Esophagus squamous epithelium (tissue), 5 donors: ENCODE measurements around the gene FBP1. TPM values are rescaled to one million over a fixed set of nuclear protein-coding genes. Genes with fewer than 3 reads are reported as not detected.

Source experiments
- DNase-seq: peaks from one replicate; lab custom pipeline; 2025; lab: John Stamatoyannopoulos, UW
- H3K27ac ChIP-seq, 4 donors: fragments of 200-600 bp; sonication (generic); one replicate each; pipeline ENCODE4 v1.5.1; 2016 to 2019; ENCODE audit warnings: mild to moderate bottlenecking in 1 of 4
- H3K27me3 ChIP-seq, 4 donors: fragments of 200-600 bp; sonication (generic); 1 replicate in 3 of 4; 2 replicates in 1 of 4; pipeline versions ENCODE4 v1.5.1 to v1.6.0; 2017 to 2021; ENCODE audit warnings: antibody characterized with exemption in 1 of 4
- H3K36me3 ChIP-seq, 3 donors: fragments of 200-600 bp; sonication (generic); one replicate each; pipeline ENCODE4 v1.5.1; 2016 to 2019
- H3K4me1 ChIP-seq, 3 donors: fragments of 200-600 bp; sonication (generic); one replicate each; pipeline ENCODE4 v1.5.1; 2017 to 2019
- H3K4me3 ChIP-seq, 4 donors: fragments of 200-600 bp; sonication (generic); 1 replicate in 3 of 4; 2 replicates in 1 of 4; pipeline ENCODE4 v1.5.1; 2016 to 2019; ENCODE audit warnings: mild to moderate bottlenecking in 2 of 4, moderate library complexity in 1 of 4
- H3K9me3 ChIP-seq, 3 donors: fragments of 200-600 bp; sonication (generic); one replicate each; pipeline ENCODE4 v1.5.1; 2016 to 2019
- POLR2A ChIP-seq, 4 donors: fragments of 450-650 bp; IDR thresholded peaks; one replicate each; pipeline ENCODE4 v1.6.1; 2017; ENCODE audit warnings: antibody characterized with exemption in 4 of 4, mild to moderate bottlenecking in 4 of 4, moderate library complexity in 3 of 4
- WGBS, 2 donors: methylation state at CpG; one replicate each; pipeline ENCODE4 v1.1.5; 2018; 5-methylcytosine and 5-hydroxymethylcytosine counted together
- intact Hi-C: fragments of 100-400 bp; cut with DNase I; formaldehyde crosslinking; loops from one replicate; pipeline ENCODE4 v1.15.0; 2022
- total RNA-seq, 4 donors: library from RNA; depleted of rRNA; stranded (reverse); fragments of >200 nt; gene quantifications; one replicate each; pipeline ENCODE4 v1.1.0, GENCODE V29; 2016
- TF ChIP-seq, protein P1 (sequence below), 6 experiments: fragments of 450-650 bp in 4 of 6; fragments of 200-600 bp in 2 of 6; sonication (generic) in 2 of 6; IDR thresholded peaks; one replicate each; pipeline ENCODE4 v1.5.1; 2016 to 2019; ENCODE audit warnings: antibody characterized with exemption in 6 of 6, mild to moderate bottlenecking in 4 of 6, moderate library complexity in 4 of 6
- donor health status: DM: yes; HTN: yes; CAD: no.

FBP1 gene
- total RNA-seq, 4 donors from 2014 or later = 0.19 to 3.0 (median 1.7) TPM; not detected in 1

DNA sequence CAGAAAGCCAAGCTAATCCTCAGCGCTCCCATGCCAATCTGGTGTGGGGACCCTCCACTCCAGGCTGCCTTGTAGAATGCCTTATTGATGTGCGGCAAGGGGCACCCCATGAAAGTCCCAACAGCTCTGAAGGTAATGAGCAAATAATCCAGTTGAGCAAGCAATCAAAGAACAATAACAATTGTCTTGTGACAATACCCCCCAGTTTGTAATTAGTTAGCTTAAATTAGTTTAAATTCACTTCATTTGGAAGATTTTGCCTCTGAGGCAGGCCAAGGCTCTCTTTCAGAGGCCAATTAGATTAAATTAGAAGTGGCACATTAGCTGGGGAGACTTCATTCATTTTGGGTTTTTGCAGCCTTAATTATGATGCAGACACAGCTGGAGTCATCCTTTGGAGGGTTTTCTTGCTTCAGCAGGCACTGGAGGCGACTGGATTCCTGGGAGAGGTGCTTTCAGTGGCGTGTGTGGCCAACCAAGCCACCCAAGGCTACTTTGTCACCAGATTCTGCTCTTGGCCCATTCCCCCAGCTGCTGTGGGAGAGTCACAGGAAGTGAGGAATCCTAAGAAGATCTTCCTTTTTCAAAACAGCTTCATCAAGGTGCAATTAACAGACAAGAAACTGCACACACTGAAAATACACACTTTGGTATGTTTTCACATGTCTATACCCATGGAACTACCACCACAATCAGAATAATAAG is 17.9 kb upstream of the FBP1 start:
- 84 to 85% methylated on average over 3 to 4 of the region's 4 CpGs for WGBS, 2 donors
- Histone ChIP-seq H3K27ac (no peak overlapping the region), H3K9me3 (no peaks in the 10 kb centered on the region), H3K4me1 (peaks cover 0 to 4% (median 0%) of the 10 kb centered on the region in 3 donors), H3K4me3 (no peak overlapping the region), H3K27me3 (peaks cover 0 to 6% (median 0%) of the 10 kb centered on the region in 4 donors), H3K36me3 (no peaks in the 10 kb centered on the region)
- DNase-seq = no peak
- intact Hi-C loops = no loop called here
- TF ChIP-seq, protein P1, sequence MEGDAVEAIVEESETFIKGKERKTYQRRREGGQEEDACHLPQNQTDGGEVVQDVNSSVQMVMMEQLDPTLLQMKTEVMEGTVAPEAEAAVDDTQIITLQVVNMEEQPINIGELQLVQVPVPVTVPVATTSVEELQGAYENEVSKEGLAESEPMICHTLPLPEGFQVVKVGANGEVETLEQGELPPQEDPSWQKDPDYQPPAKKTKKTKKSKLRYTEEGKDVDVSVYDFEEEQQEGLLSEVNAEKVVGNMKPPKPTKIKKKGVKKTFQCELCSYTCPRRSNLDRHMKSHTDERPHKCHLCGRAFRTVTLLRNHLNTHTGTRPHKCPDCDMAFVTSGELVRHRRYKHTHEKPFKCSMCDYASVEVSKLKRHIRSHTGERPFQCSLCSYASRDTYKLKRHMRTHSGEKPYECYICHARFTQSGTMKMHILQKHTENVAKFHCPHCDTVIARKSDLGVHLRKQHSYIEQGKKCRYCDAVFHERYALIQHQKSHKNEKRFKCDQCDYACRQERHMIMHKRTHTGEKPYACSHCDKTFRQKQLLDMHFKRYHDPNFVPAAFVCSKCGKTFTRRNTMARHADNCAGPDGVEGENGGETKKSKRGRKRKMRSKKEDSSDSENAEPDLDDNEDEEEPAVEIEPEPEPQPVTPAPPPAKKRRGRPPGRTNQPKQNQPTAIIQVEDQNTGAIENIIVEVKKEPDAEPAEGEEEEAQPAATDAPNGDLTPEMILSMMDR (IDR thresholded peaks at IDR 0.05) = no peak
- TF ChIP-seq POLR2A (IDR thresholded peaks at IDR 0.05) = no peak

DNA sequence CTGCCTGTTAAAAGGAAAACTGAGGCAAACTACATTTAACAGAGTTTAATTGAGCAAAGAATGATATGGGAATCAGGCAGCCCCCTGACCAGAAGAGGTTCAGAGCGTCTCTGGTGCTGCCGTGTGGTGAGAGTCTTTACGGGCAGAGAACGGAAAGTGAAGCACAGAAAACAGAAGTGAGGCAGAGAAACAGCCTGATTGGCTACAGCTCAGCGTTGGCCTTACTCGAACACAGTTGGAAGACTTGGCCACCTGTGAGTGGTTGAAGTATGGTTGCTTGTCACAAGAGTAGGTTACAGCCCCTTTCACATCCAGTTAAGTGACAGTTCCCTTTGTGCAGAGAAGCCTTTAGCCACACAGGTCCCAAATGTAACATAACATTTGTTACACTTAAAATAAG is 16.9 kb upstream of the FBP1 start:
- Histone ChIP-seq H3K9me3 (no peaks in the 10 kb centered on the region), H3K36me3 (no peaks in the 10 kb centered on the region), H3K4me3 (peak overlapping the region in 1 of 4 donors; percentile 29), H3K27ac (peak overlapping the region in 1 of 4 donors; percentile 7), H3K27me3 (peaks cover 0 to 6% (median 0%) of the 10 kb centered on the region in 4 donors), H3K4me1 (peaks cover 0 to 4% (median 0%) of the 10 kb centered on the region in 3 donors)
- 26 to 34% methylated on average over 6 of the region's 6 CpGs for WGBS, 2 donors
- TF ChIP-seq, protein P1 (IDR thresholded peaks at IDR 0.05) = no peak
- TF ChIP-seq POLR2A (IDR thresholded peaks at IDR 0.05) = peak in 1 of 4 donors; percentile 45
- intact Hi-C loops = no loop called here
- DNase-seq = peak; percentile 17

DNA sequence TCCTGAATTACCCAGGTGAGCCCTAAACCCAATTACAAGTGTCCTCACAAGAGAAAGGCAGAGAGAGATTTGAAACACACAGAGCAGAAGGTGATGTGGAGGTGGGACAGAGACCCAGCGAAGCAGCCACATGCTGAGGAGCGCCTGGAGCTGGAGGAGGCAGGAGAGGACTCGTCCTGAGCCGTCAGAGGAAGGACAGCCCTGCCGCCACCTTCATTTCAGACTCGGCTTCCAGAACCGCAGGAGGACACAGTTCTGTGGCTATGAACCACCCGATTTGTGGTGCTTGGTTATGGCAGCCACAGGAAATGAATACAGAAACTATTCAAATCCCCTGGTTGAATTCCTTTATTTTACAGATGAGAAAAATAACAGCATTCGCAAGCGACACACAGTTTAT is 16.4 kb upstream of the FBP1 start:
- no peak for TF ChIP-seq POLR2A (IDR thresholded peaks at IDR 0.05)
- TF ChIP-seq, protein P1 (IDR thresholded peaks at IDR 0.05) = no peak
- no peaks in the 10 kb centered on the region for H3K9me3 ChIP-seq
- peak overlapping the region in 1 of 4 donors; percentile 7 for H3K27ac ChIP-seq
- peaks cover 0 to 4% (median 0%) of the 10 kb centered on the region in 3 donors for H3K4me1 ChIP-seq
- DNase-seq = no peak
- peaks cover 0 to 6% (median 0%) of the 10 kb centered on the region in 4 donors for H3K27me3 ChIP-seq
- H3K4me3 ChIP-seq = peak overlapping the region in 1 of 4 donors; percentile 29
- no peaks in the 10 kb centered on the region for H3K36me3 ChIP-seq
- 49 to 52% methylated on average over 10 of the region's 10 CpGs for WGBS, 2 donors
- intact Hi-C loops = no loop called here

DNA sequence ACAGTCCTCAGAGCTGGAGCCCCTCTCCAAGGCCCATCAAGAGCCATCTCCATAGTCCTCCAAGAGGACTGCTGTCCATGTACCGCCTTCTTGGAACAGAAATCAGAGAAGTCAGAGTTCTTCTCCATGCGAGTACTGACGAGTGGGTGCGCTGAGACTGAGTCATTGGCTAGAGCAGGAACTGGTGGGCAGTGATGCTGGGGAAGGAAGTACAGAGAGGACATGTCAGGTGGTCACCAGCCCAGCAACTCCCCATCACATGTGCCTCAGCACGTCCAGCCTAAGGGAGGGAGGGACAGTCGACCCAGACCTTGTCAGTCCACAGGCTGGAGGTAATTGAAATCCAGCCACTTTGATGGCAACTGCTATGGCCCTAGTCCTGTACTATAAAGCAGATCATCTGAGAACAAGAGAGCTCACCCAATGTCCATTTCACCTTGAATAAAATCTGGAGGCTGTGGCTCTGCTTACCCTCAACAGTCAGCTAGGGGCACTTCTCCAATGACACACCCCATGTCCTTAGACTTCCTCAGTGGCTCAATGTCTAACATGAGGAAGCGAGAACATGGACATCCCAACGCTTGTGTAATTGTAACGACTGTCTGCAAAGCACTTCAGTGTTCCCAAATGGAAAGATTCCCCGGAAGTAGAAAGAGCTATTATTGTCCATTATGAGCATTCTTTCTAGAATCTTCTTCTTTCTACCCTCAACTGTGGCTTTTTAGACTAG is 15.0 kb upstream of the FBP1 start:
- Histone ChIP-seq H3K9me3 (no peaks in the 10 kb centered on the region), H3K27ac (peak overlapping the region in 1 of 4 donors; percentile 52)
- no peak for DNase-seq

More for the DNA sequence above, 15.0 kb upstream of the FBP1 start:
- intact Hi-C loops = no loop called here
- no peak overlapping the region for H3K4me3 ChIP-seq
- 72 to 73% methylated on average over 6 to 8 of the region's 10 CpGs for WGBS, 2 donors
- no peaks in the 10 kb centered on the region for H3K36me3 ChIP-seq
- TF ChIP-seq, protein P1 (IDR thresholded peaks at IDR 0.05) = no peak
- no peak for TF ChIP-seq POLR2A (IDR thresholded peaks at IDR 0.05)
- H3K27me3 ChIP-seq = peaks cover 0 to 6% (median 0%) of the 10 kb centered on the region in 4 donors
- peaks cover 0 to 6% (median 0%) of the 10 kb centered on the region in 3 donors for H3K4me1 ChIP-seq
